HG02678 (cell line): Measurements from ENCODE around the gene SPAG16.

Experiments
- ATAC-seq: cut with Tn5 transposase; IDR thresholded peaks from one replicate; pipeline ENCODE4 v1.9.1; 2021; ENCODE audit warnings: mild to moderate bottlenecking, moderate library complexity; ENCODE audit not compliant: unreplicated experiment

The SPAG16 gene

GRCh38 chr2:214341646-214342045 lies 1057.4 kb downstream of the SPAG16 start:
- ATAC-seq: no peak

DNA sequence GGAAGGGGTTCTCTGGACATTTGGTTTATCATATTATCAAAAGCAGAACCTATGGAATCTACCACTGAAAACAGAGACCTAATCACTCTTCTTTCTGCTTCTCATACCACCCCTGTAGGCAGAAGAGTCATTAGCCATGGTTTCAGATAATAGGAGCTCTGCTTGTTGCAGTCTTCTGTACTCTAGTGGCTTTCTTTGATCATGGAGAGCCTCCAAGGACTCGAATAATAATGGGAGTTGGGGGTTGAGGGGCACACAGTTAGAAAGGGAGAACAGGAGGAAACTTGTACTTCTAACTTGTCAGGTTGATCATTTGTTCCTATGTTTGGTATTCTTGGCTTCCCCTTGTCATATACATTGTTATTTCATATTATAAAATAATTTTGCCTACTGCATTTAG lies 1074.2 kb downstream of the SPAG16 start:
- ATAC-seq: no peak

- ATAC-seq: no peak
Measured at GRCh38 chr2:214361116-214361515, 1076.9 kb downstream of the SPAG16 start.

DNA sequence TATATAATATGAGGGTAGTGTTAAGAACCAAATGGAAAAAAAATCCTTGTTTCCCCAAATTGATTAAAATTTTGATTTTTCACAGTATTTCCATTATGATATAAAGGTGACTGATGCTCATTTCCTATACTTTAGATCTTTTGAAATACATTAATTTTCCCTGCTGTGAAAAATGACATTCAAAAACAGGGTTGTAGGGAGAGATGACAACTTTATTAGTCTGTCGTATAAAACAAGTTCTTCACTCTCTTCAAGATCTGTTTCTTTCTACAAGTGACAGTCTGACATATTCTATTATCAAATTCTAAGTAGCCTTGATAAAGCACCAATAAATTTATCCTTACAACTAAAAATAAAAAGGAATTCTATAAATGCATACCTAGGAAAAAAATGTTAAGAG lies 1081.3 kb downstream of the SPAG16 start:
- no peak for ATAC-seq

DNA sequence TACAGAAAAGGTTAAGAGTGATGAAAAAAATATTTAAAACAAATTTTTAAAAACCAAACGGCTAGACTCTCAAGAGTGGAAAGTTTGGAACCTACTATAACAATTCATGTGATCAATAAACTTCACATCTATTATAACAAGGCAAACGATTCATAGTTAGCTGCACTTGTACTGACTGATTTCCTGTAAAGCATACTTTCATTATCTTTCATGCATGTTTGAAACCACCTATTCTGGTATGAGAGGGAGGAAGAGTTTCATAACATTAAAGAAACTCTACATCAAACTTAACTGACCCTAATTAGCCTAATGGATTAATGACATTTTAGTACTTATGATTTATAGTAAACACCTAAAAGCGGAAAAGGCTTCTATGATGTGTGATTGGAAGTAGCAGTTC lies 1082.9 kb downstream of the SPAG16 start:
- ATAC-seq: no peak

DNA sequence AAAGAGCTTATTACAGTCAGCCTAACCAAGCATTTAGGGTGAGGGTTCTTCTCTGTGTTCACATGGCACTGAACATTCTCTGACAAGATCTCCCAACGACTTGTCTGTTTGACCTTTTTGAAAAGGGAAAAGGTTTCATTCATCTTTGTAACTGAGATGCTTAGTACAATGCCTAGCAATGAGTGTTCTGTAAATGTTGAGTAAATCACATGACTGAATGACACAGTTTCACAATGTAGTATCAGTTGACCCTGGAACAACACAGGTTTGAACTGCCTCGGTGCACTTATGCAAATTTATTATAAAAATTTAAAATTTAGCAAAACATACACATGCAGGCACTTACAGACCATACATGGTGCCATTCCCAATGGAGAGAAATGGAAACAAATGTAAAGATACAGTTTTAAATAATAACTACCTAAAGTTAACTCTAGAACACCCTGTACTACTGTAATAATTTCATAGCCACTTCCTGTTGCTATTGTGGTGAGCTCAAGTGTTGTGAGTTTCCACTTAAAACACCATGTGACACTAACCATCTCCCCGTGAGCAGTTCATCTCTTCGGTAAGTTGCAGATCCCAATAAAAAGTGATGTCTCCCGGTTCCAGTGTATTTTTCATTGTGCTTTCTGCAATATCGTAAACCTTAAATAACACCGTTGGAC lies 1092.5 kb downstream of the SPAG16 start:
- ATAC-seq: no peak

DNA sequence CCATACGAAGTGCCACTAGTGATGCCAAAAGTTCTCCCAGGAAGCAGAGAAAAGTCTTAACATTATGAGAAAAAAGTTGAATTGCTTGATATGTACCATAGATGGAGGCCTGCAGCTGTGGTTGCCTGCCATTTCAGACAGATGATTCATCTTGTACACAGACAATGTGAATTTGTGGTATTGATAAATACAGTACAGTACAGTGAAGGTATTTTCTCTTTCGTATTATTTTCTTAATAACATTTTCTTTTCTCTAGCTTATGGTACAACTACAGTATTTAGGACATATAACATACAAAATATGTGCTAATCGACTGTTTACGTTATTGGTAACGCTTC lies 1093.0 kb downstream of the SPAG16 start:
- ATAC-seq: no peak

GRCh38 chr2:214378455-214379103 lies 1094.3 kb downstream of the SPAG16 start:
- no peak for ATAC-seq

DNA sequence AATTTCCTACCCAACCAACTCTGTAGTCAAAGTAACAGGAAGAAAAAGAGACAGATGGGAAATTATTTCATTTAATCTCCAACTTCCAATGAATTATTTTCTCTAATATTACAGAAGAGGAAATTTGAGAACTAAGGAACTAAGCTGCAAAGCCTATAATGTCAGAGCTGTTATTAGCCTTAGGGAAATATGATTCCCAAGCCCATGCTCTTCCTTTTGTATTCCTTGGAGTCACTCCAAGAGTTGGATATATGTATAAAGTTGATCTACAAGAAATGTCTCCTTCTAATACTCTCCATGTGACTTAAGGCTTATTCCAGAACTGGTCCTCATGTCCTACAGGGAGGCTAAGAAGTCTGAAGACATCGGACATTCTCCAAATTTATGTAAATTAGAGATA lies 1095.0 kb downstream of the SPAG16 start:
- no peak for ATAC-seq

DNA sequence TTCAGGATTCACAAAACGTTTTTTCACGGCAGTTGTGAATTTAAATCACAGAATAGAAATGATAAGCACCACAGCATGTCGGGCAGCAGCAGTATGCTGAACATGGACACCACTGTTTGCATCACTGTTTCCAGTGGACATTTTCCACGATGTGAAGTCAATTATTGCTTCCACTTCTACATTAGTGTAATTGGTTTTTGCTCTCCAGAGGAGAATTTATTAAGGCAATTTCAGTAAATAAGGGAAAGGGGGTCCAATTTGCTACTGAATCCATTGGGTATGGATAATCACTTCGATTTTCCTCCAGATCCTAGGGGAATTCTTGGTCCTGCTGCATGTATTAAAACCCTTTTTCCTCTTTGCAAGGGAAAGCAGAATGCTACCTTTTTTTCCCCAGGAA lies 1096.4 kb downstream of the SPAG16 start:
- no peak for ATAC-seq

- no peak for ATAC-seq
Measured at GRCh38 chr2:214382229-214382628, 1098.0 kb downstream of the SPAG16 start.

DNA sequence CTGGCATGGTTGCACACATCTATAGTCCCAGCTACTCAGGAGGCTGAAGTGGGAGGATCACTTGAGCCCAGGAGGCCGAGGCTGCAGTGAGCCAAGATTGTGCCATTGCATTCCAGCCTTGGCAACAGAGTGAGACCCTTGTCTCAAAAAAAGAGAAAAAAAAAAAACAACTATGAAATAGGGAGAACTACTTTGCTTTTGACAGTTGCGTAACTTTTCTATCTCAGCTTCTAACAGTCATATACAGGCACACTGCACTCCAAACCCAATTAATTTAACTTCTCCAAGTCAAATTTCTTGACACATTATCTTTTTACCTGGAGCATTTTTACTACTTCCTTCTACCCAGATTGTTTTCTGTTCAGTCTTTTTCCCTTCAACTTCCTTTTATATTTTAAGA lies 1102.5 kb downstream of the SPAG16 start:
- no peak for ATAC-seq

DNA sequence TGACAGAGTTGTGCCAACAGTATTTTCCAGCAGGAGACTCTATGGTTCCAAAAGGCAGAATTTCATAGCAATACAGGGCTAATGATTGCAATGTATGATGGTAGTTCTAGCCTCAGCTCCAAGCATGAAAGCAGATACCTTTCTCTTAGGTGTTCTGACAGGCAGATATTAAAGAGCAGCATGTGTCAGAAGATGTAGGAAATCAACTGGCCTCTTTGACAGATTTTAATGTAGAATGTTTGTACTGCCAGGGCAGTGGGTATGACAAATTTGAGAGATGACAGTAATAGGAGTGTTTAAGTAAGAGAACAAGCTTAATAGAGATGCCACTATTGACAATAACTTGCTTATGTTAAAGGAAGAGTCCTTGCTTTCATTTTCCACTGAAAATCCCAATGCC lies 1105.1 kb downstream of the SPAG16 start:
- ATAC-seq: no peak

GRCh38 chr2:214393796-214394195 lies 1109.5 kb downstream of the SPAG16 start:
- no peak for ATAC-seq

DNA sequence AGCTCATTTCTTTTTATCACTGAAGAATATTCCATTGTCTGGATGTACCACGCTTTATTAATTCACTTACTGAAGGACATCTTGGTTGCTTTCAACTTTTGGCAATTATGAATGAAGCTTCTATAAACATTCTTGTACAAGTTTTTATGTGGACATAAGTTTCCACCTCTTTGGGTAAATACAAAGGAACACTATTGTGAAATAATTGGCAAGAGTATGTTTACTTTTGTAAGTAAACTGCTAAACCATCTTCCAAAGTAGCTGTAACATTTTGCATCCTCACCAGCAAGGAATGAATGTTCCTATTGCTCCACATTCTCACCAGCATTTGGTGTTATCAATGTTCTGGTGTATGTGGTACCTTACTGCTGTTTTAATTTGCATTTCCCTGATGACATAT lies 1110.8 kb downstream of the SPAG16 start:
- ATAC-seq: no peak

- ATAC-seq: no peak
Measured at GRCh38 chr2:214401580-214401979, 1117.3 kb downstream of the SPAG16 start.

- ATAC-seq: no peak
Measured at GRCh38 chr2:214410128-214410775, 1126.0 kb downstream of the SPAG16 start.

DNA sequence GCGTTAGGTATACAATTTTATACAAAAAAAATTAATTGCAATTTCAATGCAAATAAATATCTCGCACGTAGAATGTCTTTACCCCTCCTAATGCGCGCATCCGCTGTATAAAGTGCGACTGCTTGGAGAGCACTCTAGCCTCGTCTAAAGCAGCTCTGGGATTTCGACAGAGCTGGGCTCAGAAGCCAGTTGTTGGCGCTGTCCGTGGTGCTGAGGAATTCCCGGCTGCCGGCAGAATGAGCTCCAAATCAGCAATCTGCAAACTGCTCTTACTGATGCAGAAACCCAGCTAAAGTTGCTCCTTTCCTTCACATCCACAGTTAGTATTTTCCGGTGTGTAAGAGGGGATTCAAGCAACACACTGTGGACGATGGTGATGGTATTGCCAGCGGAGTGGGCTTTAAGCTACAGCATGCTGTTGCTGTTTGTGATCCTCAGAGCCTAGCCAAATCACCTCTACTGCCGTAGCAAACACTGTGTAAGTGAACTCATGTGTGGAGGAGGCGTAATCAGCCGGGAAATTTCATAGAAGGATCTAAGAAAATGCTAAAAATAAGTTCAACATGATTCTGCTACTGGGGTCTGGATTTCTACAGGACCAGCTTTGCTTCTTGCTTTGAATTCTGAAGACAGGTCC lies 1126.8 kb downstream of the SPAG16 start, which contains the start of gene VWC2L:
Gene VWC2L, plus strand, starts transcription at position 137 of the 637 bp plus-strand sequence. CDS start 3,140 bp downstream, outside the sequence.
- ATAC-seq: peak; percentile 65

DNA sequence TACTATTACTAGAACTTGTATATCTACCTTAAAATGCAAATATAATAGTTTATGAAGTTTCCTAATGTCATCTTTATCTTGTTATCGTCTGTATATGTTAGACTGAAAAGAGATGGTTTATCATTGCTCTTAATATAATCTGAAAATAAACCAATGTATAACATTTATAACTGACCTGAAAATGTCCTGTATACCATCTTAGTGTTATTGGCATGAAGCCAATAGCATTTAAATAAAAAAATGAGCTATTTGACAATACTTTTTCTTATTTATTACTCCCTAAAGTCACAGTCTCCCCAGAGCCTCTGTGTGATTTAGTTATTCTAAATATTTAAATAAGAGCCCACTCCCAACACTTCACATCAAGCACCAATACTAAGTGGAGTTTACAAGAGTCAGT lies 1128.4 kb downstream of the SPAG16 start:
- no peak for ATAC-seq

DNA sequence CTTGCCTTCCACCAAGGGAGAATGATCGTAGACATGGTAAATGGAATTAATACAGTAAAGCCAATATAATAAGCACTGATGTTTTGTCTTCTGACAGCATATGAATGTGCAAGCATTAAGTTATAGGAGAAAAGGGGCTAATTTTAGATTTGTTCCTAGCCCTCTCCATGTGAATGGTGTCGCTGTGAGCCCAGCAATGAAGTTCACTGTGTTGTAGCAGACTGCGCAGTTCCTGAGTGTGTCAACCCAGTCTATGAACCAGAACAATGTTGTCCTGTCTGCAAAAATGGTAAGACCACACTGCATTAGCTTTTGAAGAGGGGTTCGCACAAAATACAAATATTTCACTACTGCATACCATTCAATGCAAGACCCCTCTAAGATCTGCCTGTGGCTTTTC lies 1152.2 kb downstream of the SPAG16 start:
- ATAC-seq: no peak

- no peak for ATAC-seq
Measured at GRCh38 chr2:214450118-214450894, 1166.0 kb downstream of the SPAG16 start.
